HEK293 (cell line): ENCODE results near the gene SUSD4.

Source experiments
- CTCF ChIA-PET: fragments of 350-600 bp; formaldehyde crosslinking; extraction: SDS; loops from one replicate; lab custom pipeline; 2021; ENCODE audit warnings: antibody characterized with exemption; lab: Yijun Ruan, JAX
- POLR2A ChIA-PET: fragments of 300-600 bp; formaldehyde crosslinking; extraction: SDS; loops from one replicate; lab custom pipeline; 2020; ENCODE audit warnings: antibody characterized with exemption, inconsistent platforms; lab: Yijun Ruan, JAX
- H3K27ac ChIP-seq: fragments of 200-500 bp; sonication (Bioruptor generic); 2 replicates; pipeline ENCODE4 v1.5.1; 2014; ENCODE audit warnings: low read depth, low read length, control low read depth, inconsistent platforms; ENCODE audit errors: extremely low read depth
- H3K36me3 ChIP-seq, 2 experiments: fragments of 200-500 bp in 1 of 2; sonication (Bioruptor generic) in 1 of 2; 1 replicate in 1 of 2; 2 replicates in 1 of 2; pipeline ENCODE4 v1.5.1; 2014 to 2017; ENCODE audit warnings: inconsistent platforms in 2 of 2, low read length in 2 of 2; ENCODE audit not compliant: control insufficient read depth in 2 of 2, insufficient read depth in 1 of 2
- H3K4me1 ChIP-seq: fragments of 200-500 bp; sonication (Bioruptor generic); 2 replicates; pipeline ENCODE4 v1.5.1; 2014; ENCODE audit warnings: mild to moderate bottlenecking, low read length, inconsistent platforms; ENCODE audit not compliant: control insufficient read depth, insufficient read depth
- H3K4me3 ChIP-seq: 2 replicates; pipeline ENCODE4 v1.5.1; 2011; ENCODE audit warnings: low read depth, mild to moderate bottlenecking, control low read depth, low read length, moderate library complexity
- H3K9me3 ChIP-seq: fragments of 200-500 bp; sonication (Bioruptor generic); 2 replicates; pipeline ENCODE4 v1.5.1; 2014; ENCODE audit warnings: low read depth, low read length, inconsistent platforms; ENCODE audit not compliant: control insufficient read depth, insufficient read depth
- BCL11A ChIP-seq: fragments of 450-650 bp; formaldehyde crosslinking; IDR thresholded peaks from 2 replicates; pipeline ENCODE4 v1.5.1; 2016; ENCODE audit warnings: low read depth, missing biosample characterization, missing genetic modification characterization
- GLI4 ChIP-seq: fragments of 450-650 bp; formaldehyde crosslinking; IDR thresholded peaks from 2 replicates; pipeline ENCODE4 v1.5.1; 2016; ENCODE audit warnings: missing biosample characterization, missing genetic modification characterization
- GLIS2 ChIP-seq: fragments of 450-650 bp; formaldehyde crosslinking; IDR thresholded peaks from 2 replicates; pipeline ENCODE4 v1.5.1; 2016; ENCODE audit warnings: missing biosample characterization, missing genetic modification characterization
- HOXA7 ChIP-seq: sonication (generic); formaldehyde crosslinking; IDR thresholded peaks from 2 replicates; pipeline ENCODE4 v1.8.1; 2022; ENCODE audit warnings: missing genetic modification reagents, borderline replicate concordance
- KLF10 ChIP-seq: fragments of 450-650 bp; IDR thresholded peaks from 2 replicates; pipeline ENCODE4 v1.5.1; 2018; ENCODE audit warnings: missing biosample characterization, mild to moderate bottlenecking, missing genetic modification characterization
- KLF17 ChIP-seq: fragments of 450-650 bp; formaldehyde crosslinking; IDR thresholded peaks from 2 replicates; pipeline ENCODE4 v1.5.1; 2016; ENCODE audit warnings: missing biosample characterization, missing genetic modification characterization
- MEIS1 ChIP-seq: sonication (generic); formaldehyde crosslinking; IDR thresholded peaks from 2 replicates; pipeline ENCODE4 v1.8.1; 2022; ENCODE audit warnings: missing genetic modification reagents, mild to moderate bottlenecking, borderline replicate concordance
- OSR2 ChIP-seq: fragments of 450-650 bp; formaldehyde crosslinking; IDR thresholded peaks from 2 replicates; pipeline ENCODE4 v1.5.1; 2016; ENCODE audit warnings: missing biosample characterization, missing genetic modification characterization
- SCRT1 ChIP-seq: fragments of 450-650 bp; formaldehyde crosslinking; IDR thresholded peaks from 2 replicates; pipeline ENCODE4 v1.5.1; 2016; ENCODE audit warnings: missing biosample characterization, missing genetic modification characterization, borderline replicate concordance
- SP2 ChIP-seq: fragments of 450-650 bp; formaldehyde crosslinking; IDR thresholded peaks from 2 replicates; pipeline ENCODE4 v1.5.1; 2016; ENCODE audit warnings: missing biosample characterization, missing genetic modification characterization
- ZBTB17 ChIP-seq: fragments of 450-650 bp; formaldehyde crosslinking; IDR thresholded peaks from 2 replicates; pipeline ENCODE4 v1.5.1; 2016; ENCODE audit warnings: missing biosample characterization, missing genetic modification characterization
- ZFHX2 ChIP-seq: fragments of 450-650 bp; formaldehyde crosslinking; conservative IDR thresholded peaks from 2 replicates; pipeline ENCODE4 v1.5.1; 2016; ENCODE audit warnings: missing biosample characterization, missing genetic modification characterization
- ZFP3 ChIP-seq: fragments of 450-650 bp; formaldehyde crosslinking; IDR thresholded peaks from 2 replicates; pipeline ENCODE4 v1.5.1; 2016; ENCODE audit warnings: low read depth, missing biosample characterization, missing genetic modification characterization
- ZNF121 ChIP-seq: fragments of 450-650 bp; formaldehyde crosslinking; IDR thresholded peaks from 2 replicates; pipeline ENCODE4 v1.5.1; 2016; ENCODE audit warnings: missing biosample characterization, missing genetic modification characterization
- ZNF133 ChIP-seq: fragments of 450-650 bp; formaldehyde crosslinking; IDR thresholded peaks from 2 replicates; pipeline ENCODE4 v1.5.1; 2016; ENCODE audit warnings: missing biosample characterization, missing genetic modification characterization
- ZNF138 ChIP-seq: fragments of 450-650 bp; formaldehyde crosslinking; IDR thresholded peaks from 2 replicates; pipeline ENCODE4 v1.5.1; 2016; ENCODE audit warnings: missing biosample characterization, missing genetic modification characterization, borderline replicate concordance
- ZNF146 ChIP-seq: fragments of 450-650 bp; formaldehyde crosslinking; IDR thresholded peaks from 2 replicates; pipeline ENCODE4 v1.5.1; 2016; ENCODE audit warnings: missing biosample characterization, missing genetic modification characterization
- ZNF184 ChIP-seq: fragments of 450-650 bp; IDR thresholded peaks from 2 replicates; pipeline ENCODE4 v1.5.1; 2018; ENCODE audit warnings: missing biosample characterization, mild to moderate bottlenecking, missing genetic modification characterization
- ZNF2 ChIP-seq: fragments of 450-650 bp; formaldehyde crosslinking; IDR thresholded peaks from 2 replicates; pipeline ENCODE4 v1.5.1; 2016; ENCODE audit warnings: missing biosample characterization, missing genetic modification characterization
- ZNF280C ChIP-seq: fragments of 450-650 bp; formaldehyde crosslinking; IDR thresholded peaks from 2 replicates; pipeline ENCODE4 v1.5.1; 2016; ENCODE audit warnings: missing biosample characterization, missing genetic modification characterization
- ZNF302 ChIP-seq: fragments of 450-650 bp; formaldehyde crosslinking; IDR thresholded peaks from 2 replicates; pipeline ENCODE4 v1.5.1; 2016; ENCODE audit warnings: missing biosample characterization, missing genetic modification characterization, low read depth
- ZNF324 ChIP-seq: fragments of 450-650 bp; formaldehyde crosslinking; IDR thresholded peaks from 2 replicates; pipeline ENCODE4 v1.5.1; 2016; ENCODE audit warnings: missing biosample characterization, missing genetic modification characterization
- ZNF398 ChIP-seq: fragments of 450-650 bp; formaldehyde crosslinking; IDR thresholded peaks from 2 replicates; pipeline ENCODE4 v1.5.1; 2017; ENCODE audit warnings: missing biosample characterization, missing genetic modification characterization
- ZNF560 ChIP-seq: fragments of 450-650 bp; formaldehyde crosslinking; IDR thresholded peaks from 2 replicates; pipeline ENCODE4 v1.5.1; 2017; ENCODE audit warnings: missing biosample characterization, missing genetic modification characterization, borderline replicate concordance
- ZNF600 ChIP-seq: fragments of 450-650 bp; formaldehyde crosslinking; IDR thresholded peaks from 2 replicates; pipeline ENCODE4 v1.5.1; 2016; ENCODE audit warnings: missing biosample characterization, missing genetic modification characterization
- ZNF76 ChIP-seq: fragments of 450-650 bp; formaldehyde crosslinking; IDR thresholded peaks from 2 replicates; pipeline ENCODE4; 2016; ENCODE audit warnings: low read depth, missing biosample characterization, missing genetic modification characterization, borderline replicate concordance
- ZNF792 ChIP-seq: fragments of 450-650 bp; formaldehyde crosslinking; IDR thresholded peaks from 2 replicates; pipeline ENCODE4 v1.5.1; 2016; ENCODE audit warnings: missing biosample characterization, missing genetic modification characterization
- ZSCAN30 ChIP-seq: fragments of 450-650 bp; IDR thresholded peaks from 2 replicates; pipeline ENCODE4 v1.5.1; 2018; ENCODE audit warnings: missing biosample characterization, mild to moderate bottlenecking, missing genetic modification characterization, moderate library complexity
- TF ChIP-seq, protein P1 (sequence below): fragments of 450-650 bp; formaldehyde crosslinking; IDR thresholded peaks from 2 replicates; pipeline ENCODE4 v1.5.1; 2016; ENCODE audit warnings: missing biosample characterization, missing genetic modification characterization

SUSD4 gene

GRCh38 chr1:223269006-223269405 is 95.0 kb downstream of the SUSD4 start:
- ChIA-PET CTCF (interaction anchor here (0.6 to 0.8 kb wide), 2 partner anchors 40 to 491 kb away, joined by 3 to 4 read pairs; no protein-coding TSS in a partner anchor), POLR2A (no interaction called here)

GRCh38 chr1:223266632-223267172 is 97.3 kb downstream of the SUSD4 start:
- Histone ChIP-seq H3K4me1 (no peaks in the 10 kb centered on the region), H3K4me3 (no peak overlapping the region), H3K36me3 (no peaks in the 10 kb centered on the region), H3K9me3 (no peaks in the 10 kb centered on the region), H3K27ac (no peak overlapping the region)
- CTCF ChIA-PET, result interaction anchor here (0.5 to 1.0 kb wide), 3 partner anchors 133 to 290 kb away, joined by 3 to 4 read pairs (median 3); no protein-coding TSS in a partner anchor
- POLR2A ChIA-PET, result no interaction called here
- TF ChIP-seq ZNF121 (tag by site-specific recombination) (no peak), GLI4 (no peak), ZNF600 (tag by site-specific recombination) (no peak), BCL11A (tag by site-specific recombination) (no peak), SCRT1 (tag by site-specific recombination) (no peak), GLIS2 (tag by site-specific recombination) (no peak), ZNF324 (tag by site-specific recombination) (no peak), ZNF792 (no peak), HOXA7 (CRISPR knock-in tag) (no peak), KLF17 (no peak), ZNF76 (tag by site-specific recombination) (no peak), ZNF2 (tag by site-specific recombination) (no peak)
- TF ChIP-seq, protein P1, sequence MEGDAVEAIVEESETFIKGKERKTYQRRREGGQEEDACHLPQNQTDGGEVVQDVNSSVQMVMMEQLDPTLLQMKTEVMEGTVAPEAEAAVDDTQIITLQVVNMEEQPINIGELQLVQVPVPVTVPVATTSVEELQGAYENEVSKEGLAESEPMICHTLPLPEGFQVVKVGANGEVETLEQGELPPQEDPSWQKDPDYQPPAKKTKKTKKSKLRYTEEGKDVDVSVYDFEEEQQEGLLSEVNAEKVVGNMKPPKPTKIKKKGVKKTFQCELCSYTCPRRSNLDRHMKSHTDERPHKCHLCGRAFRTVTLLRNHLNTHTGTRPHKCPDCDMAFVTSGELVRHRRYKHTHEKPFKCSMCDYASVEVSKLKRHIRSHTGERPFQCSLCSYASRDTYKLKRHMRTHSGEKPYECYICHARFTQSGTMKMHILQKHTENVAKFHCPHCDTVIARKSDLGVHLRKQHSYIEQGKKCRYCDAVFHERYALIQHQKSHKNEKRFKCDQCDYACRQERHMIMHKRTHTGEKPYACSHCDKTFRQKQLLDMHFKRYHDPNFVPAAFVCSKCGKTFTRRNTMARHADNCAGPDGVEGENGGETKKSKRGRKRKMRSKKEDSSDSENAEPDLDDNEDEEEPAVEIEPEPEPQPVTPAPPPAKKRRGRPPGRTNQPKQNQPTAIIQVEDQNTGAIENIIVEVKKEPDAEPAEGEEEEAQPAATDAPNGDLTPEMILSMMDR, result no peak

More at GRCh38 chr1:223269006-223269405, 95.0 kb downstream of the SUSD4 start:
- Histone ChIP-seq H3K36me3 (no peaks in the 10 kb centered on the region), H3K4me1 (no peaks in the 10 kb centered on the region), H3K9me3 (no peaks in the 10 kb centered on the region), H3K4me3 (no peak overlapping the region), H3K27ac (no peak overlapping the region)
- no peak for TF ChIP-seq ZFP3 (tag by site-specific recombination)
- no peak for TF ChIP-seq ZFHX2 (tag by site-specific recombination)
- TF ChIP-seq OSR2, result no peak
- no peak for TF ChIP-seq ZNF302
- no peak for TF ChIP-seq MEIS1 (CRISPR knock-in tag)
- no peak for TF ChIP-seq ZNF398
- TF ChIP-seq SP2, result no peak
- TF ChIP-seq ZBTB17, result no peak
- no peak for TF ChIP-seq ZNF138 (tag by site-specific recombination)
- TF ChIP-seq ZNF133 (tag by site-specific recombination), result no peak
- TF ChIP-seq ZNF560, result no peak
- TF ChIP-seq ZNF280C, result no peak
- no peak for TF ChIP-seq KLF10
- TF ChIP-seq ZNF146 (tag by site-specific recombination), result no peak
- TF ChIP-seq ZSCAN30 (tag by site-specific recombination), result no peak
- TF ChIP-seq ZNF184 (tag by site-specific recombination), result no peak
